Measurements from ENCODE around the gene SPON1.
"Not testable (repeated sequence)": the region's sequence is repeated elsewhere in the genome, so short reads cannot be mapped to it uniquely, and the experiment has no call there.

The SPON1 gene

GRCh38 chr11:14252501-14252900, 290.0 kb downstream of the SPON1 start:
- DNase-seq: not testable (repeated sequence)

DNA sequence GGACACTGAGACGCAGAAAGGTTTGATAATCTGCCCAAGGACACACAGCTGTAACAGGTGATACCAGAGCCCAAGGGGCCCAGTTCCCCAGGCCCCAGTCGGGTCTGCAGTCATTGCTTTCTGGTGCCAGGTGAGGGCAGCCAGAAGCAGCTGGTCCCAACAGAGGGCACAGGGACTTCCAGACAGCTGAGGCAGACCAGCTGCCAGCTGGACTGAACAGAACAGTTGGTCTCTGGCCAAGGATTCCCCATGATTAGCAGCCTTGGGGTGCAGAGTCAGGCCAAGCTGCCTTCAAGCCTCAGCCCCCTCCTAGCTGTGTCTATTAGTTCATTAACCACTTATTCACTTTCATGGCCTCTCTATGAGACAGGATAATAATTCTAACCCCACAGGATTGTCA, 290.9 kb downstream of the SPON1 start:
- DNase-seq: no peak

- DNase-seq: no peak
These were observed 291.3 kb downstream of the SPON1 start for GRCh38 chr11:14253840-14254239.

DNA sequence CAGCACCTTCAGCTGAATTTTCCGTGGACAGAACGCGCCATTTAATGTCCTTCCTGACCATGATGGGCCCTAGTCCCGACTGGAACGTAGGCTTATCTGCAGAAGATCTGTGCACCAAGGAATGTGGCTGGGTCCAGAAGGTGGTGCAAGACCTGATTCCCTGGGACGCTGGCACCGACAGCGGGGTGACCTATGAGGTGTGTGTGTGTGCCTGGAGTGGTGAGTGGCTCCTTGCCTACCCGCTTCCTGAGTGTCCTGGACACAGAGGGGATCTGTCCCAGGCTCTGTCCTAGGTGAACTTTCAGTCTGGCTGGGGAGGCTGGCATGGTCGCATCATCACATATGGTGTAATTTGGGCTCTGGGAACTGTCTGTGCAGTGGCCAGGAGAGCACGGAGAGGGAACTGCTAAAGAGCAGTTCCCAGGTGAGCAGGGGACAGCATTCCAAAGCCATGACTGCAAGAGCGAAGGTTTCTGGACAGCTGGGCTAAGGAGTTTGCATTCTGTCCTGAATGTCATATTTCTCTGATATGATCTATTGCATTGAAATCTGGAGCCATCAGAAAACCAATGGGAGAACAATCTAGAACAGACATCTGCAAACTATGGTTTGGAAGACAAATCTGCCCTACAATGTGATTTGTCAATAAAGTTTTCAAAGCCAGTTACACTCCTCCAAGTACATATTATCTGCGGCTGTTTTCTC, 292.2 kb downstream of the SPON1 start:
- DNase-seq: no peak

DNA sequence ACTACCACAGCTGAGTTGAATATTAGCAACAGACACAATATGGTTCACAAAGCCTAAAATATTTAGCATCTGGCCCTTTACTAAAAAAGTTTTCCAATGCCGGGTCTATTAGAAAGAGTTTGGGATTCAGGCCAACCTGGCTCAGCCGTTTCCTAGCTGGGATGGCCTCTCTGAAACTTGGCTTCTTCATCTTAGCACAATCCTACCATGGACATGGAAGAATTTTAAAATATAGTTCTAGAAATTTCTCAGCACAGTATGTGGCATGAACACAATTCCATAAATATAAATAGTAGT, 292.7 kb downstream of the SPON1 start:
- DNase-seq: no peak

DNA sequence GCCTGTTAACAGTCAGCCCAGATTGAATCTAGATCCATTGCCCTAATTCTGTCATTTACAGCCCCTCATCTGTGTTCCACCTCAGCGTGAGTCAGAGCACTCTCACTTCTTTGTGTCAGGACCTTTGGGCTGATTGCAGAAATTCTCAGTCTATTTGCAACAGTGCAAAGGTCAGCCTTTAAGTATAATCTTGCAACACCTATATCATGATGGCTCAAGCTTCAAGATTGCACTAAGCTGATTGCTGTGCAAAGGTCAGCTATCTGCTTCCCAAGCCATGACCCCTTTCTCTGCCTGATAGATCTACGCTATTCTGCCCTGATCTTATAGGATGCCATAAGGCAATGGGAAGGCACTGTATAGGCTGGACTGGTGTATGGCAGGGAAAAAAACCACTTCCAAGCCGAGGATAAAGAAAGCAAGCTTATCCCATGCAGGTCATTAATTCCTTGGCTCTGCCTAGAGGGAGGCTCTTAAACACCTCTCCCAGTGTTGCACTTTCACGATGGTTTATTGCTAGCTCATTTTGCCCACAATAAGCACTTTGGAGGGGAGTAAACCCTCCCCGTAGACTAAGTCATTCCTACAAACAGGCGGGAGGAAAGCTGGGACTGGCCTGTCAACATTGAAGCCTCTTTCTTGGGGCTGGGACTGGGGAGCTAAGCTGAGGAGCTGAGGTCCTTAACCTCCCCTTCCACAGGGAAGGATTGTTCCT, 295.9 kb downstream of the SPON1 start:
- no peak for DNase-seq

DNA sequence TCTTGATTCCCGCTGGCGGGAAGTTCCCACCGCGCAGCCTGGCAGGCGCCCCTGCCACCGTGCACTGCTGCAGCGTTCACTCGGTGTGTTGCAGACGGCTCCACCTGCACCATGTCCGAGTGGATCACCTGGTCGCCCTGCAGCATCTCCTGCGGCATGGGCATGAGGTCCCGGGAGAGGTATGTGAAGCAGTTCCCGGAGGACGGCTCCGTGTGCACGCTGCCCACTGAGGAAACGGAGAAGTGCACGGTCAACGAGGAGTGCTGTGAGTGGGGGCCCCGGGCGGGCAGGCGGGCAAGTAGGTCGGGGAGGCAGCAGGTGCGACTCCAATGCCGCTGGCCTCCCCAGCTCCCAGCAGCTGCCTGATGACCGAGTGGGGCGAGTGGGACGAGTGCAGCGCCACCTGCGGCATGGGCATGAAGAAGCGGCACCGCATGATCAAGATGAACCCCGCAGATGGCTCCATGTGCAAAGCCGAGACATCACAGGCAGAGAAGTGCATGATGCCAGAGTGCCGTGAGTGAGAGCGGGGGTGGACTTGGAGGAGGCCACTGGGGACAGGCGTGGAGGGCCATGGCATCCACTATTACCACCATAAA, 296.8 kb downstream of the SPON1 start:
- no peak for DNase-seq

GRCh38 chr11:14259878-14260277, 297.4 kb downstream of the SPON1 start:
- no peak for DNase-seq

DNA sequence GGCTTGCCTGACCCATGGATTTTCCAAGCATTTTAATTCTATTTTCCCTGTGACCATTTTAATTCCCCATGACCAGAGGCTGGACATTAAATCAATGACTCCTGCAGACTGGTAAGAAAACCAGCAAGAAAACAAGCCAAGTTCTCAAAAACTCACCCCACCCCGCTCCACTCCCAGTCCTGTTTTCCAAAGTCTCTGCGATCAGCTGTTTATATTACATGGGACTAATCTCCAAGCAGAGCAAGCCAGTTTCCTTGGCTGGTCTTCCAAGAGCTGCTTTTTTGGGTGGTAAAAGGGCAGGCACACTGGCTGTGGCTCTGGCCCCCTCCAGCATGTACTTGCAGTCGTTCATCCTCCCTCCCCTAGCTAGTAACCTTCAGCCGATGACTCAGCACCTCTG, 298.5 kb downstream of the SPON1 start:
- DNase-seq: no peak

GRCh38 chr11:14262271-14262846, 299.8 kb downstream of the SPON1 start:
- DNase-seq: no peak

- DNase-seq: no peak
These were observed 302.4 kb downstream of the SPON1 start for GRCh38 chr11:14264966-14265365.

- DNase-seq: no peak
These were observed 304.1 kb downstream of the SPON1 start for GRCh38 chr11:14266622-14267021.

DNA sequence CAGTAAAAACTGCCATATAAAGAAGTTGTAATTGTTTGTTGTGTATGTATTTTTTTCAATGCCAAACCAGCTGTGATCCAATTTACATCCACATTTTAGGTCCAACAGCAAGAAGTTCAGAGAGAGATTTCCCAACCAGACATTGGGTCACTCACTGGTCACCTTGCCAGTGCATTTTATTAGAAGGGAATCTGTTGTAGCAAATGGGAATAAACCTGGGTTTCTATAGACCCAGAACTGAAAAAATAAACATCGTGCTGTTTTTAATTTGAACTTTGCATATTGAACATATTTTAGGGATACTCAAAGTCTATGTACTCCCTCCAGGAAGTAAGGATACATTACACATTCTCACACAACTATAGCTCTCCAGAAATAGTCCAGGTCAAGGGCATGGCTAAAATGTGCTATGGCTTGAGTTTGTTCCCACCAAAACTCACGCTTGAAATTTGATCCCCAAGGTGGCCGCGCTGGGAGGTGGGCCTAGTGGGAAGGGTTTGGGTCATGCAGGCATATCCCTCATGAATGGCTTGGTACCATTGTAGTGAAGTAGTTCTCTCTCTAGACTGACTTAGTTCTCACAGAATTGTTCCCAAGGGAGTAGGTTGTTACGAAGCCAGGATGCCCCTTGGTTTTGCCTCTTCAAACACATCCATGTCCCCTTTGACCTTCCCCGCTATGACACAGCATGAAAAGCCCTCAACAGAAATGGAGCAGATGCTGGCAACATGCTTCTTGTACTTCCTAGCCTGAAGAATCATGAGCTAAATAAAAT, 305.5 kb downstream of the SPON1 start:
- no peak for DNase-seq

- no peak for DNase-seq
These were observed 307.4 kb downstream of the SPON1 start for GRCh38 chr11:14269692-14270573.

- DNase-seq: no peak
These were observed 308.4 kb downstream of the SPON1 start for GRCh38 chr11:14270690-14271542.

GRCh38 chr11:14273895-14274294, 311.4 kb downstream of the SPON1 start:
- DNase-seq: no peak

- DNase-seq: no peak
These were observed 312.6 kb downstream of the SPON1 start for GRCh38 chr11:14275076-14275475.

GRCh38 chr11:14278869-14279268, 316.3 kb downstream of the SPON1 start:
- DNase-seq: not testable (repeated sequence)

DNA sequence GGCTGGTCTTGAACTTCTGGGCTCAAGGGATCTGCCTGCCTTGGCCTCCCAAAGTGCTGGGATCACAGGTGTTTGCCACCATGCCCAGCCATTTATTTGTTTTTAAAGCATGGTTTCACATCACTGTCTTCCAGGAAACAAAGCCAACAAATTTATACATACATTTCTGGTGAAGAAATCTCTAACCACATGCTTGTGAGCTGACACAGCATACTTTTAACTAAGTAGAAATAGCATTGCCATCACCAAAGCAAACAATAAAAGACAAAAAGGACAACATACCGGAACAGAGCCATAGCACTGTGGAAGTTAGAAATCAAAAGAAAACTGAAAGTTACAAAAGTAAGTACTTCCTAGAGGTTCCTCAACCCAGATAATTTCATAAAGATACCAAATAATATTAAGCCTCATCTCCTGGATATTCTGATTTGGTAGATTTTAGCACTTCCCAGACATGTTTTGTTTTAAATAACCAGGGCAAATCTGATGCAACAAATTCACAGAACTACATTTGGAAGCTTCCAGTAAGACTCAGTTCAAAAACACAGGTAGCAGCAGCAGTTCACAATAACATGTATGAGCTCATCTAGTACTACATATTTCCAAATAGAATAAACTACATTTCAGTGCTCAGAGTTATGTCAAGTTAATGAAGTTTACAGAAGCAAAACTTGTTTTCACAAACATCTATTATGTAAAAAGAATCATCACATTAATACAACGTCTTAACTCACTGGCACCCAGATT, 325.8 kb downstream of the SPON1 start:
- DNase-seq: no peak

DNA sequence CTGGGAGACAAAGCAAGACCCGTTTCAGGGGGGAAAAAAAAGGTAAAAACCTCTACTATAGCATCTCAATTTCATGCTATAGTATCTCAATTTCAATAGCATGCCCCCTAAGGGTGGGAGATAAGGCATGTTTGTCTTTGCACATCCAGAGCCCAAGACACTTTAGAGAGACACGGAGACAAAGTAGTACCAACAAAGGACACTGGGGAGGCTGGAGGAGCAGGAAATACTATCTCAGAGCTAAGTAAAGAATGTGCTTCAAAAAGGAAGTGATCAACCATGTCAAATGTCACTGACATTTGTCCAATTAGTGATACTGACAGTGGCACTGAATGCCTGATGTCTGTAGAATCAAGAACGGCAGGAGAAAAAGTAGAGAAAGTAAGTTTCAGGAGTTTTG, 327.9 kb downstream of the SPON1 start:
- DNase-seq: no peak

DNA sequence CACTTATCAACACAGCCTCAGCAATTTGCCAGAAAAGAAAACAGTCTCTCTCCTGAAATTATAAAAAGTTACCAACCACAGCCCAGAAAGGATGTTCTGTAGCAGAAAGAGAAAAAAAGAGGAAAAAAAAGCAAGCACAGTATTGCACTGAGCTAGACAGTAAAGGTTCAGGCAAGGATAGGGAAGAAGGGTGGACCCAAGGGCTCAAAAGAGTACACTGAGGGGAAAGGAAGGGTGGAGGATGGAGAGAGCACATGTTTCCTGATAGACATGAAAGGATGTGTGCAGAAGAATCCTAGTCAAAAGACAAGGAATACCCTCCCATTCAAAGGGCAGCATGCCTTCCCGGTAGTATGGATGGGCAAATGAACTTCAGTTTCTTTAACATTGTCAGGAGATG, 337.4 kb downstream of the SPON1 start:
- no peak for DNase-seq
